WI38 (cell line): ENCODE data around the gene AFAP1.
A peak's percentile ranks its signal among the peaks of the same experiment; 100 is the strongest.

Experiments
- H3K4me3 ChIP-seq: 2 replicates; pipeline ENCODE4 v1.5.1; 2011; ENCODE audit warnings: low read depth, mild to moderate bottlenecking, control low read depth, low read length
- TF ChIP-seq, protein P1 (sequence below): IDR thresholded peaks from 2 replicates; pipeline ENCODE4 v1.5.1; 2012; ENCODE audit warnings: low read depth, mild to moderate bottlenecking, control low read depth, low read length

AFAP1 gene

DNA sequence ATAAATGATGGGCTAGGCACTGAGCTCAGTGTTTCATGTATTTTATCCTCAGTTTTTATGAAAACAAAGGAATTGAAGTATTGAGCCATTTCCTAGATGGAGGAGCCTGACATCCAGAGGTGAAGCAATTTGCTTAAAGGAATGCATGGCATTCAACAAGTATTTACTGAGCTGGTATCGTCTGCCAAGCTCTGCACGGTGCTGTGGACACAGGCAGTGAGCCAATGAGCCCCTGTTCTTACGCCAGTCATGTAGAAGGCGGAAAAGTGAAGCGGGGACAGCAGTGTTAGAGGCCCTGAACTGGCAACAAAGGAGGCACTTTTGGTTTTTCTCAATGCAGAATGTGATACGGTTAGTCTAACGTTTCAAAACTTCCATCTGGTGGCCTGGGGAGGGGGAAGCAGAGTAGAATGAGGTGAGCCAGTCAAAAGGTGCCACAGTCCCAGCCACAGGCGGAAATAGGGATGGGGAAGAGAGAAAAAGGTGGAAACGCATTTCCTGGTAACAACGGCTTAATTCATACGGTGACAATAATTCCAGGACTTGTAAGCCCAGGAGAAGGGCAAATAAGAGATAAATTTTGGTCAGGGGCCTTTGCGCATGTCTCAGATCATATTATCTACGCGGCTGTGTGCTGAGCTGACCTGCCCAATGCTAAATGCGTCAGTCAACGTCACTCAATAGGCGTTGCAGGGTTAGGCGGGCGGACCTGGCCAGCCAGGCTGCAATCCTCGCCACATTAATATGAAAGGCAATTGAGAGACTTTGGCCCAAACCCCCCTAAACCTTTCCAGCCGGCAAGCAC, 133.9 kb downstream of the AFAP1 start:
- TF ChIP-seq, protein P1, sequence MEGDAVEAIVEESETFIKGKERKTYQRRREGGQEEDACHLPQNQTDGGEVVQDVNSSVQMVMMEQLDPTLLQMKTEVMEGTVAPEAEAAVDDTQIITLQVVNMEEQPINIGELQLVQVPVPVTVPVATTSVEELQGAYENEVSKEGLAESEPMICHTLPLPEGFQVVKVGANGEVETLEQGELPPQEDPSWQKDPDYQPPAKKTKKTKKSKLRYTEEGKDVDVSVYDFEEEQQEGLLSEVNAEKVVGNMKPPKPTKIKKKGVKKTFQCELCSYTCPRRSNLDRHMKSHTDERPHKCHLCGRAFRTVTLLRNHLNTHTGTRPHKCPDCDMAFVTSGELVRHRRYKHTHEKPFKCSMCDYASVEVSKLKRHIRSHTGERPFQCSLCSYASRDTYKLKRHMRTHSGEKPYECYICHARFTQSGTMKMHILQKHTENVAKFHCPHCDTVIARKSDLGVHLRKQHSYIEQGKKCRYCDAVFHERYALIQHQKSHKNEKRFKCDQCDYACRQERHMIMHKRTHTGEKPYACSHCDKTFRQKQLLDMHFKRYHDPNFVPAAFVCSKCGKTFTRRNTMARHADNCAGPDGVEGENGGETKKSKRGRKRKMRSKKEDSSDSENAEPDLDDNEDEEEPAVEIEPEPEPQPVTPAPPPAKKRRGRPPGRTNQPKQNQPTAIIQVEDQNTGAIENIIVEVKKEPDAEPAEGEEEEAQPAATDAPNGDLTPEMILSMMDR, result no peak

GRCh38 chr4:7804756-7805385, 134.8 kb downstream of the AFAP1 start:
- TF ChIP-seq, protein P1, result no peak
- no peak overlapping the region for H3K4me3 ChIP-seq

More for the DNA sequence above, 133.9 kb downstream of the AFAP1 start:
- H3K4me3 ChIP-seq, result no peak overlapping the region

- H3K4me3 ChIP-seq, result no peak overlapping the region
- TF ChIP-seq, protein P1, result peak; percentile 94
Observed at GRCh38 chr4:7803992-7804755, 135.5 kb downstream of the AFAP1 start.

GRCh38 chr4:7803371-7803770, 136.3 kb downstream of the AFAP1 start:
- no peak overlapping the region for H3K4me3 ChIP-seq
- TF ChIP-seq, protein P1, result no peak

DNA sequence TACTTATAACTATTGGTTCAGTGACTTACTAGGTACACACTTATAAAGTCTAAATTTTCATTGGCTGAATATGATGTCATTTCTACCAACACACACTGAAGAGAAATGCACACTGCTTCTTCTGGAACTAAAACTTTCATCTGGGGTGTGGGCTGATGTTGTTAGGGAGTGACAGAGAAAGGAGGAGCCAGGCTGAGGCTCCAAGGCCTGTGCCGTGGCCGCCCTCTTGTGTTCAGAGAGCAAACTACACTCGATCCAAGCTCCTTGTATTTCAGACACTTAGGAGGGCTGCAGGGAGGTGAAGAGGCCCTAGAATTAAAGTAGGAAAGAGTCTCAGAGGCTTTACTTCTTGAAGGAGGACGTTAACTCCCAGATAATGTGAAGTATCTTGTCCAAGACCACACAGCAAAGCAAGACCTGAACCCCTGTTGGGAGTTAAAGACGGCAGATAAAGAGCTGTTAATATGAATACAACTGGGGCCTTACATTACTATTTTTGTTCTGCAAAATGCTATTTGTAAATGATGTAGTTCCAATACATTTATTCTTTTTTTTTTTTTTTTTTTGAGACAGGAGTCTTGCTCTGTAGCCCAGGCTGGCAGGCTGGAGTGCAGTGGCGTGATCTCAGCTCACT, 137.5 kb downstream of the AFAP1 start:
- TF ChIP-seq, protein P1, result peak; percentile 81
- no peak overlapping the region for H3K4me3 ChIP-seq

DNA sequence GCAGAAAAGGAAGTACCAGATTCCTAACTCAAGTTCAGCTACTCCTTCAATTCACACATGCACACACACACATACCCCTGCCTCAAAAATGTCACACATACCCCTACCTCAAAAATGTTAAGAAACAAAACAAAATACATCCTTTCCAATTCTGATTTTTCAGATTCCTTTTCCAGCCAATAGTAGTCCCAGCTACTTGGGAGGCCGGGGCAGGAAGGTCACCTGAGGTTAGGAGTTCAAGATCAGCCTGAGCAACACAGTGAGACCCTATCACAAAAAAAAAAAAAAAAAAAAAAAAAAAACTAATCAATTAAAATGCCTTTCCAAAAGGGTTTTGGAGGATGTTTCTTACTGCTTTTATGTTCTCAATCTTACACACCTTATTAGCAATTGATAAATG, 138.0 kb downstream of the AFAP1 start:
- TF ChIP-seq, protein P1, result no peak
- no peak overlapping the region for H3K4me3 ChIP-seq
